Caco-2 (cell line): ENCODE measurements around the gene ZNF180. TPM values are rescaled to one million over a fixed set of nuclear protein-coding genes. Genes with fewer than 3 reads are reported as not detected.

Source experiments
- BruUV-seq: library from RNA; stranded (reverse); fragments of 400-500 nt; replicated peaks from 2 replicates; lab custom pipeline; 2021; lab: Mats Ljungman, UMichigan
- CTCF ChIA-PET: fragments of 300-600 bp; sonication (Branson Sonifier 250); formaldehyde crosslinking; loops from one replicate; lab custom pipeline; 2022; ENCODE audit warnings: antibody characterized with exemption; lab: Charles Lee
- POLR2A ChIA-PET: fragments of 300-600 bp; sonication (Branson Sonifier 250); formaldehyde crosslinking; loops from one replicate; lab custom pipeline; 2022; ENCODE audit warnings: antibody characterized with exemption; lab: Charles Lee
- DNase-seq, 2 experiments: peaks; one replicate each; pipeline versions ENCODE4 v3.0.0 to v3.0.0-alpha.2; 2020 to 2022
- H3K27me3 ChIP-seq: replicated peaks from 2 replicates; pipeline ENCODE4 v1.6.0; 2011; ENCODE audit warnings: low read length; ENCODE audit not compliant: control insufficient read depth, insufficient read depth
- H3K36me3 ChIP-seq: 2 replicates; pipeline ENCODE4 v1.5.1; 2011; ENCODE audit warnings: low read length; ENCODE audit not compliant: control insufficient read depth, insufficient read depth
- H3K4me1 ChIP-seq: fragments of 250-450 bp; sonication (Bioruptor Pico); 2 replicates; pipeline ENCODE4 v1.5.1; 2020; ENCODE audit warnings: mild to moderate bottlenecking
- H3K4me3 ChIP-seq: 2 replicates; pipeline ENCODE4 v1.5.1; 2011; ENCODE audit warnings: low read depth, mild to moderate bottlenecking, control low read depth, low read length
- H3K9me3 ChIP-seq: fragments of 250-450 bp; sonication (Bioruptor Pico); 2 replicates; pipeline ENCODE4 v1.5.1; 2020; ENCODE audit warnings: mild to moderate bottlenecking, moderate library complexity
- H3K27ac Mint-ChIP-seq: one replicate; pipeline ENCODE4 v1.8.0; 2022; ENCODE audit warnings: mixed read lengths; ENCODE audit not compliant: unreplicated experiment
- H3K27me3 Mint-ChIP-seq: one replicate; pipeline ENCODE4 v1.8.0; 2022; ENCODE audit warnings: mixed read lengths; ENCODE audit not compliant: insufficient read depth, unreplicated experiment
- H3K36me3 Mint-ChIP-seq: one replicate; pipeline ENCODE4 v1.8.0; 2022; ENCODE audit warnings: mild to moderate bottlenecking, mixed read lengths; ENCODE audit not compliant: insufficient read depth, unreplicated experiment
- H3K4me1 Mint-ChIP-seq: one replicate; pipeline ENCODE4 v1.8.0; 2022; ENCODE audit warnings: low read depth, mixed read lengths; ENCODE audit not compliant: unreplicated experiment
- H3K4me3 Mint-ChIP-seq: one replicate; pipeline ENCODE4 v1.8.0; 2022; ENCODE audit warnings: mild to moderate bottlenecking, moderate library complexity, mixed read lengths; ENCODE audit not compliant: unreplicated experiment
- H3K9me3 Mint-ChIP-seq: one replicate; pipeline ENCODE4 v1.8.0; 2022; ENCODE audit warnings: mixed read lengths; ENCODE audit not compliant: unreplicated experiment
- CTCF ChIP-seq, 2 experiments: fragments of 200-600 bp in 1 of 2; IDR thresholded peaks; 1 replicate in 1 of 2; 2 replicates in 1 of 2; pipeline versions ENCODE4 v1.5.1 to v1.8.0; 2011 to 2022; ENCODE audit warnings: antibody characterized with exemption in 1 of 2, control low read depth in 1 of 2, inconsistent platforms in 1 of 2, low read depth in 1 of 2, low read length in 1 of 2, mild to moderate bottlenecking in 1 of 2, moderate library complexity in 1 of 2; ENCODE audit not compliant: insufficient read depth in 1 of 2, severe bottlenecking in 1 of 2, unreplicated experiment in 1 of 2
- intact Hi-C: fragments of 100-400 bp; cut with micrococcal nuclease; formaldehyde crosslinking; loops from one replicate; pipeline ENCODE4 v1.10.0; 2022; ENCODE audit not compliant: unreplicated experiment
- total RNA-seq: library from RNA; stranded (reverse); gene quantifications from 2 replicates; pipeline ENCODE4 v1.2.3, GENCODE V29; 2022

The ZNF180 gene
- total RNA-seq, 1 experiment from 2014 or later, result 9.1 TPM

GRCh38 chr19:44451687-44452086 lies 48.6 kb downstream of the ZNF180 start:
- H3K27me3 Mint-ChIP-seq, result peaks cover 13% of the 10 kb centered on the region
- no peak overlapping the region for H3K27ac Mint-ChIP-seq
- no TSS peak for BruUV-seq
- H3K4me1 Mint-ChIP-seq, result no peaks in the 10 kb centered on the region
- Histone ChIP-seq H3K27me3 (no peaks in the 10 kb centered on the region), H3K4me3 (no peak overlapping the region), H3K9me3 (peaks cover 12% of the 10 kb centered on the region; the same call in 1 of the 2 replicates), H3K4me1 (no peaks in the 10 kb centered on the region), H3K36me3 (no peaks in the 10 kb centered on the region)
- ChIA-PET POLR2A (no interaction called here), CTCF (no interaction called here)
- peaks cover 44% of the 10 kb centered on the region for H3K9me3 Mint-ChIP-seq
- no peak for TF ChIP-seq CTCF (IDR thresholded peaks at IDR 0.05; ENCODE audit: insufficient read depth in 1 of 2, low read depth in 1 of 2, low read length in 1 of 2, severe bottlenecking in 1 of 2, unreplicated experiment in 1 of 2)
- no peak overlapping the region for H3K4me3 Mint-ChIP-seq
- H3K36me3 Mint-ChIP-seq, result no peaks in the 10 kb centered on the region
- no peak for DNase-seq
- intact Hi-C loops, result no loop called here

- CTCF ChIA-PET, result no interaction called here
- POLR2A ChIA-PET, result no interaction called here
- no peaks in the 10 kb centered on the region for H3K27me3 ChIP-seq
- H3K36me3 ChIP-seq, result no peaks in the 10 kb centered on the region
- peaks cover 55% of the 10 kb centered on the region for H3K9me3 Mint-ChIP-seq
- peaks cover 4% of the 10 kb centered on the region for H3K36me3 Mint-ChIP-seq
- intact Hi-C loops, result no loop called here
- no peak within 1 kb of the TSS for H3K4me3 Mint-ChIP-seq
- no peaks in the 10 kb centered on the region for H3K4me1 ChIP-seq
- H3K27me3 Mint-ChIP-seq, result peaks cover 13% of the 10 kb centered on the region
- H3K9me3 ChIP-seq, result peaks cover 12% of the 10 kb centered on the region; the same call in 1 of the 2 replicates
- no peak within 1 kb of the TSS for H3K27ac Mint-ChIP-seq
- H3K4me1 Mint-ChIP-seq, result no peaks in the 10 kb centered on the region
- BruUV-seq, result no TSS peak
- no peak within 1 kb of the TSS for H3K4me3 ChIP-seq
- no peak for DNase-seq
- TF ChIP-seq CTCF (IDR thresholded peaks at IDR 0.05; ENCODE audit: insufficient read depth in 1 of 2, low read depth in 1 of 2, low read length in 1 of 2, severe bottlenecking in 1 of 2, unreplicated experiment in 1 of 2), result no peak
Observed at GRCh38 chr19:44447916-44448674, 52.2 kb downstream of the ZNF180 start, which contains the start of gene ZNF229. Gene ZNF229 (minus strand): TSS chr19:44448472. CDS start chr19:44442847, 5,625 bp downstream.

- peaks cover 56% of the 10 kb centered on the region for H3K9me3 Mint-ChIP-seq
- CTCF ChIA-PET, result no interaction called here
- no peaks in the 10 kb centered on the region for H3K36me3 ChIP-seq
Observed at GRCh38 chr19:44438441-44438840, 61.9 kb downstream of the ZNF180 start.

More at GRCh38 chr19:44438441-44438840, 61.9 kb downstream of the ZNF180 start:
- H3K4me1 Mint-ChIP-seq, result peaks cover 12% of the 10 kb centered on the region
- H3K4me1 ChIP-seq, result peaks cover 15% of the 10 kb centered on the region
- POLR2A ChIA-PET, result no interaction called here
- no peaks in the 10 kb centered on the region for H3K27me3 ChIP-seq
- BruUV-seq, result no TSS peak
- peaks cover 11% of the 10 kb centered on the region for H3K36me3 Mint-ChIP-seq
- no peak overlapping the region for H3K27ac Mint-ChIP-seq
- peaks cover 46% of the 10 kb centered on the region for H3K9me3 ChIP-seq
- no peak for DNase-seq
- no peak overlapping the region for H3K4me3 Mint-ChIP-seq
- H3K4me3 ChIP-seq, result no peak overlapping the region
- intact Hi-C loops, result no loop called here
- no peaks in the 10 kb centered on the region for H3K27me3 Mint-ChIP-seq
- TF ChIP-seq CTCF (IDR thresholded peaks at IDR 0.05; ENCODE audit: insufficient read depth in 1 of 2, low read depth in 1 of 2, low read length in 1 of 2, severe bottlenecking in 1 of 2, unreplicated experiment in 1 of 2), result no peak
